Neuronal stem cell (in vitro differentiated cells): ENCODE results near the gene GLRA3.

Experiments used
- DNase-seq: peaks from one replicate; pipeline ENCODE4 v3.0.0-alpha.2; 2013; ENCODE audit warnings: low spot score
- H2AFZ ChIP-seq: one replicate; pipeline ENCODE4 v1.6.1; 2013; ENCODE audit warnings: mild to moderate bottlenecking, low read length, inconsistent platforms
- H2AK5ac ChIP-seq: 2 replicates; pipeline ENCODE4 v1.6.1; 2013; ENCODE audit warnings: low read depth, mild to moderate bottlenecking, inconsistent platforms, low read length, moderate library complexity, mixed read lengths
- H2BK120ac ChIP-seq: 2 replicates; pipeline ENCODE4 v1.6.1; 2013; ENCODE audit warnings: low read depth, mild to moderate bottlenecking, inconsistent platforms, low read length, moderate library complexity, mixed read lengths
- H2BK12ac ChIP-seq: one replicate; pipeline ENCODE4 v1.6.1; 2013; ENCODE audit warnings: low read length, inconsistent platforms
- H2BK15ac ChIP-seq: 2 replicates; pipeline ENCODE4 v1.6.1; 2013; ENCODE audit warnings: mild to moderate bottlenecking, low read length, inconsistent platforms, mixed read lengths
- H2BK5ac ChIP-seq: one replicate; pipeline ENCODE4 v1.6.1; 2013; ENCODE audit warnings: inconsistent platforms, mild to moderate bottlenecking, low read length, moderate library complexity
- H3K14ac ChIP-seq: one replicate; pipeline ENCODE4 v1.6.1; 2013; ENCODE audit warnings: low read length, inconsistent platforms
- H3K18ac ChIP-seq: 2 replicates; pipeline ENCODE4 v1.6.1; 2013; ENCODE audit warnings: low read length, inconsistent platforms
- H3K23ac ChIP-seq: 2 replicates; pipeline ENCODE4 v1.6.1; 2013; ENCODE audit warnings: low read depth, mild to moderate bottlenecking, mixed read lengths, low read length, inconsistent platforms; ENCODE audit not compliant: poor library complexity
- H3K27ac ChIP-seq: replicated peaks from 3 replicates; pipeline ENCODE4 v1.5.1; 2013; ENCODE audit warnings: low read length, inconsistent platforms
- H3K27me3 ChIP-seq, 3 experiments: 2 replicates each; pipeline ENCODE4 v1.6.1; 2013; ENCODE audit warnings: low read length in 3 of 3, mild to moderate bottlenecking in 2 of 3, inconsistent platforms in 1 of 3, low read depth in 1 of 3, mixed read lengths in 1 of 3, moderate library complexity in 1 of 3; ENCODE audit not compliant: control insufficient read depth in 3 of 3, insufficient read depth in 3 of 3
- H3K36me3 ChIP-seq, 2 donors: replicated peaks in 1 of 2; 2 replicates each; pipeline ENCODE4 v1.6.1; 2013; ENCODE audit warnings: low read length in 2 of 2; ENCODE audit not compliant: control insufficient read depth in 2 of 2, insufficient read depth in 2 of 2
- H3K4ac ChIP-seq: 2 replicates; pipeline ENCODE4 v1.6.1; 2013; ENCODE audit warnings: inconsistent platforms, mild to moderate bottlenecking, low read length, moderate library complexity
- H3K4me1 ChIP-seq, 2 donors: 1 replicate in 1 of 2; 2 replicates in 1 of 2; pipeline ENCODE4 v1.6.1; 2013; ENCODE audit warnings: low read length in 2 of 2, low read depth in 1 of 2; ENCODE audit not compliant: control insufficient read depth in 2 of 2, insufficient read depth in 1 of 2
- H3K4me2 ChIP-seq: one replicate; pipeline ENCODE4 v1.6.1; 2013; ENCODE audit warnings: mild to moderate bottlenecking, low read length, inconsistent platforms; ENCODE audit not compliant: insufficient read depth, poor library complexity, severe bottlenecking
- H3K4me3 ChIP-seq, 2 donors: 2 replicates each; pipeline ENCODE4 v1.5.1; 2013; ENCODE audit warnings: low read length in 2 of 2, mild to moderate bottlenecking in 2 of 2, inconsistent platforms in 1 of 2, moderate library complexity in 1 of 2
- H3K79me1 ChIP-seq: one replicate; pipeline ENCODE4 v1.6.1; 2013; ENCODE audit warnings: low read depth, mild to moderate bottlenecking, inconsistent platforms, low read length, moderate library complexity
- H3K9ac ChIP-seq: one replicate; pipeline ENCODE4 v1.6.1; 2013; ENCODE audit warnings: mild to moderate bottlenecking, low read depth, low read length, inconsistent platforms; ENCODE audit not compliant: poor library complexity
- H3K9me3 ChIP-seq, 2 donors: replicated peaks in 1 of 2; 2 replicates each; pipeline versions ENCODE3 to v1.6.1; 2013; ENCODE audit warnings: low read length in 2 of 2, mild to moderate bottlenecking in 2 of 2, inconsistent platforms in 1 of 2, low read depth in 1 of 2, mixed read lengths in 1 of 2, moderate library complexity in 1 of 2; ENCODE audit not compliant: control insufficient read depth in 2 of 2, insufficient read depth in 1 of 2
- H4K8ac ChIP-seq: one replicate; pipeline ENCODE4 v1.6.1; 2013; ENCODE audit warnings: low read depth, mild to moderate bottlenecking, inconsistent platforms, low read length, moderate library complexity
- H4K91ac ChIP-seq: one replicate; pipeline ENCODE4 v1.6.1; 2013; ENCODE audit warnings: low read length, low read depth, mild to moderate bottlenecking, inconsistent platforms; ENCODE audit not compliant: poor library complexity
- WGBS, 2 donors: extraction: QIAGEN DNeasy Blood & Tissue Kit; methylation state at CpG; one replicate each; pipeline ENCODE4 v1.1.7; 2013; ENCODE audit warnings: missing lambda C conversion rate in 2 of 2, mixed read lengths in 1 of 2; ENCODE audit not compliant: insufficient read length in 2 of 2, insufficient replicate concordance in 1 of 2; ENCODE audit errors: extremely low coverage in 2 of 2; 5-methylcytosine and 5-hydroxymethylcytosine counted together

The GLRA3 gene

DNA sequence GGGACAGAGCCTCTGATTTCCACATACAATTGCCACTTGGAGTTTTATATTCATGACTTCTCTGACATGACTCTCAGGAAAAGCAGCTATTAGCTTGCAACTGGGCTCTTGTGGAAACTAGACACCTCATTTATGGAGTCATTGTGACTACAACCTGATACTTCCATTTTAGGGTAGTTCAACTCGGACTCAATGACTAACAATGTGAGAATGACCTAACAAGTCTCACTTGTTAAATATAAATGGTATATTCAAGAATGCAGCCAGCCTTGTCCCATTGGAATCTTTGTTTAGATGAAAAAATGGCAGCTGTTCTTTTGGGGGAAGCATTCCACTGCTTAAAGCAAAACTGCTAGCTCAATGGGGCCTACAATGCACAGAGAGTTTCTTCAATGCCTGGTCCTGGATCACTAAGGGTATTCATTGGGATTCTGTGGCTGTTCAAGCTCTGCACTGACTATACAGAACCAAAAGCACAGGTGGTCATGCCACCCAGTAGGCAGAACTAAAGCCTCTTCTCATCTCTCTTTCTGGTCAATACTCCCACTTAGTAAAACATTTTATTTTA lies 36.5 kb upstream of the GLRA3 start:
- H3K23ac ChIP-seq, result no peak overlapping the region
- no peaks in the 10 kb centered on the region for H3K4me1 ChIP-seq
- H3K27me3 ChIP-seq, result no peaks in the 10 kb centered on the region
- H3K4me3 ChIP-seq, result no peak overlapping the region
- H3K9me3 ChIP-seq, result no peaks in the 10 kb centered on the region
- H3K4ac ChIP-seq, result no peak overlapping the region
- no peak overlapping the region for H2AFZ ChIP-seq
- H2BK12ac ChIP-seq, result no peak overlapping the region
- H3K36me3 ChIP-seq, result no peaks in the 10 kb centered on the region
- H2BK15ac ChIP-seq, result no peak overlapping the region
- no peak for DNase-seq
- no peak overlapping the region for H3K27ac ChIP-seq
- no peak overlapping the region for H3K14ac ChIP-seq
- no peak overlapping the region for H2BK120ac ChIP-seq
- no peak overlapping the region for H4K8ac ChIP-seq
- H2BK5ac ChIP-seq, result no peak overlapping the region
- no peak overlapping the region for H3K18ac ChIP-seq
- no peak overlapping the region for H2AK5ac ChIP-seq
- H4K91ac ChIP-seq, result no peak overlapping the region
- no peaks in the 10 kb centered on the region for H3K79me1 ChIP-seq
- no peak overlapping the region for H3K4me2 ChIP-seq
- no peak overlapping the region for H3K9ac ChIP-seq
- no CpG with 5 or more reads among the region's 1 CpG for whole genome bisulfite sequencing, 2 donors

DNA sequence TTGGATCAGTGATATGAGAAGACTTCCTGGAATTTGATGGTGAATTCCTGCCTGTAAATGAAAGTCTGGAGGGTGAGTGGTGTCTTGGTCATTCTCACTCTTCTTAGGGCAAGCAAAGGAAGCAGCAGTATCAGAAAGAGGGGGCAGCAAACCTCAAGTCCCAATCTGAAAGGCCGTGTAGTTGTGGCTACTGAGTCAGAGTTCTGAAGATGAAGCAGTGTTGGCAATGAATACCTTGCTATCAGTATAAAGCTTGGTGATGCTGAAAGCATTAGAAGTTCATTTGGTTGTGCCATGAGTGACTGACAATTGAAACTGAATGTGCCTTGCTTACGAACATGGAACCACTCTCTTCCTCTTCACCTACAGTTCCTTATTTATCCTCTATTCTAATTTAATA lies 35.0 kb upstream of the GLRA3 start:
- Histone ChIP-seq H3K27me3 (no peaks in the 10 kb centered on the region), H3K79me1 (no peaks in the 10 kb centered on the region), H2BK15ac (no peak overlapping the region), H3K27ac (no peak overlapping the region), H3K18ac (no peak overlapping the region), H4K8ac (no peak overlapping the region), H2BK120ac (no peak overlapping the region), H3K14ac (no peak overlapping the region), H2AK5ac (no peak overlapping the region), H4K91ac (no peak overlapping the region), H2BK5ac (no peak overlapping the region), H3K4ac (no peak overlapping the region), H3K36me3 (no peaks in the 10 kb centered on the region), H3K4me3 (no peak overlapping the region), H3K9ac (no peak overlapping the region), H2AFZ (no peak overlapping the region), H3K23ac (no peak overlapping the region), H3K4me2 (no peak overlapping the region), H2BK12ac (no peak overlapping the region), H3K4me1 (no peaks in the 10 kb centered on the region), H3K9me3 (no peaks in the 10 kb centered on the region)
- DNase-seq, result no peak
- no CpG with 5 or more reads among the region's 2 CpGs for WGBS, 2 donors

DNA sequence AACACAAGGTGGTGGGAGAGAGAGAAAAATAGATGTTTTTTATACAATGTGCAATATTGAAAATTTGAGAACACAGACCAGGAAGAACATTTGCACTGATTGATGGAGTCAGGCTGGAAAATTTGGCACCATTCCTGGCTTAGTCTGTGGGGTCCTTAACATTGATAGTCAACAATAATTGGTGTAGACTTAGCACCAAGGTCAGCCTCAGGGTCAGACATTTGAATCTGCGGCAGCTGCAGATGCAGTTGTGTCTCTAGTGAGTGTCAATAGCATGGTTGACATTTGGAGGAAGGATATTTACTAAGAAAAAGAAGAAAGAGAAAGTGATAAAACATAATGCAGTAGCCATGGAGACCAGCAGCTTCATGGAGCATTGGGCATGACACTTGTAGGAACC lies 31.5 kb upstream of the GLRA3 start:
- H2BK15ac ChIP-seq, result no peak overlapping the region
- no peak overlapping the region for H3K4ac ChIP-seq
- no peak overlapping the region for H3K4me3 ChIP-seq
- no peak overlapping the region for H3K9ac ChIP-seq
- no peaks in the 10 kb centered on the region for H3K27me3 ChIP-seq
- WGBS, 2 donors, result no CpG with 5 or more reads among the region's 1 CpG
- DNase-seq, result no peak
- no peak overlapping the region for H3K18ac ChIP-seq
- no peaks in the 10 kb centered on the region for H3K79me1 ChIP-seq
- no peaks in the 10 kb centered on the region for H3K36me3 ChIP-seq
- H3K27ac ChIP-seq, result no peak overlapping the region
- H4K8ac ChIP-seq, result no peak overlapping the region
- no peaks in the 10 kb centered on the region for H3K9me3 ChIP-seq
- no peak overlapping the region for H2BK5ac ChIP-seq
- no peak overlapping the region for H2AFZ ChIP-seq
- no peak overlapping the region for H3K23ac ChIP-seq
- H2BK120ac ChIP-seq, result no peak overlapping the region
- H3K4me1 ChIP-seq, result no peaks in the 10 kb centered on the region
- no peak overlapping the region for H2BK12ac ChIP-seq
- H4K91ac ChIP-seq, result no peak overlapping the region
- H3K14ac ChIP-seq, result no peak overlapping the region
- H2AK5ac ChIP-seq, result no peak overlapping the region
- H3K4me2 ChIP-seq, result no peak overlapping the region

DNA sequence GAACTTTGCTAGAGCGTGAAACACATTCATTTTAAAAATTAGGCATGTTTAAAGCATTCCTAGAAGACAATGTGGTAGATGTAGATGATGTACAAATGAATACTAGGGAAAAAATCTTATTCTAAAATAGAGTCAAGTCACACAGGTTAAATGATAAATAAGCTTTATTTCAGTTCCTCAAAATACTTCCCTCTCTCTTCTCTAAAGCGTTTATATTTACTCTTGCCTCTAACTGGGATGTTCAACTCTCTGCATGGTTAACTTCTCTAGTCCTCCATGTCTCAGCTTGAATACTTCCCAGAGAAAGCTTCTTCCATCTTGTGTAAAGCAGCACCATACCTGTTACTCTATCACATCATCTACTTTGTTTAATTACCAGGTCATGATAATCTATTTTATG lies 30.9 kb upstream of the GLRA3 start:
- no peaks in the 10 kb centered on the region for H3K36me3 ChIP-seq
- no peaks in the 10 kb centered on the region for H3K9me3 ChIP-seq
- H3K9ac ChIP-seq, result no peak overlapping the region
- no peak overlapping the region for H3K23ac ChIP-seq
- H2BK120ac ChIP-seq, result no peak overlapping the region
- no peaks in the 10 kb centered on the region for H3K79me1 ChIP-seq
- no peak overlapping the region for H2BK12ac ChIP-seq
- H3K14ac ChIP-seq, result no peak overlapping the region
- H3K4ac ChIP-seq, result no peak overlapping the region
- no peak overlapping the region for H3K27ac ChIP-seq
- no peak overlapping the region for H2AFZ ChIP-seq
- H3K4me2 ChIP-seq, result no peak overlapping the region
- H3K4me3 ChIP-seq, result no peak overlapping the region
- H4K91ac ChIP-seq, result no peak overlapping the region
- H2BK15ac ChIP-seq, result no peak overlapping the region
- H2BK5ac ChIP-seq, result no peak overlapping the region
- no peak overlapping the region for H2AK5ac ChIP-seq
- no peak overlapping the region for H3K18ac ChIP-seq
- no CpG with 5 or more reads among the region's 2 CpGs for WGBS, 2 donors
- no peak for DNase-seq
- H3K27me3 ChIP-seq, result no peaks in the 10 kb centered on the region
- H4K8ac ChIP-seq, result no peak overlapping the region
- H3K4me1 ChIP-seq, result no peaks in the 10 kb centered on the region
